NCI-H1436 (cell line): Measurements from ENCODE around the gene ZNF419.

Experiments used
- DNase-seq: peaks from one replicate; lab custom pipeline; 2025; lab: John Stamatoyannopoulos, UW

ZNF419 gene

DNA sequence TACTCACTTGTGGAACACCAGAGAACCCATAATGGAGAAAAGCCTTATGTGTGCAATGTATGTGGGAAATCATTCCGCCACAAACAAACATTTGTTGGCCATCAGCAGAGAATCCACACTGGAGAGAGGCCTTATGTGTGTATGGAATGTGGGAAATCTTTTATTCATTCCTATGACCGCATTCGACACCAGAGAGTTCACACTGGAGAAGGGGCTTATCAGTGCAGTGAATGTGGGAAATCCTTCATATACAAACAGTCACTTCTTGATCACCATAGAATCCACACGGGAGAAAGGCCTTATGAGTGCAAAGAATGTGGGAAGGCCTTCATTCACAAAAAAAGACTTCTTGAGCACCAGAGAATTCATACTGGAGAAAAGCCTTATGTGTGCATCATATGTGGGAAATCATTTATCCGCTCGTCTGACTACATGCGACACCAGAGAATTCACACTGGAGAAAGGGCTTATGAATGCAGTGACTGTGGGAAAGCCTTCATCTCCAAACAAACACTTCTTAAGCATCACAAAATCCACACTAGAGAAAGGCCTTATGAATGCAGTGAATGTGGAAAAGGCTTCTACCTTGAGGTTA is 50.5 kb downstream of the ZNF419 start:
- DNase-seq = no peak
